HEK293 (cell line): ENCODE data around the gene MAML2.

Experiments
- CTCF ChIA-PET: fragments of 350-600 bp; formaldehyde crosslinking; extraction: SDS; loops from one replicate; lab custom pipeline; 2021; ENCODE audit warnings: antibody characterized with exemption; lab: Yijun Ruan, JAX
- POLR2A ChIA-PET: fragments of 300-600 bp; formaldehyde crosslinking; extraction: SDS; loops from one replicate; lab custom pipeline; 2020; ENCODE audit warnings: antibody characterized with exemption, inconsistent platforms; lab: Yijun Ruan, JAX
- H3K27ac ChIP-seq: fragments of 200-500 bp; sonication (Bioruptor generic); 2 replicates; pipeline ENCODE4 v1.5.1; 2014; ENCODE audit warnings: low read depth, low read length, control low read depth, inconsistent platforms; ENCODE audit errors: extremely low read depth
- H3K36me3 ChIP-seq, 2 experiments: fragments of 200-500 bp in 1 of 2; sonication (Bioruptor generic) in 1 of 2; 1 replicate in 1 of 2; 2 replicates in 1 of 2; pipeline ENCODE4 v1.5.1; 2014 to 2017; ENCODE audit warnings: inconsistent platforms in 2 of 2, low read length in 2 of 2; ENCODE audit not compliant: control insufficient read depth in 2 of 2, insufficient read depth in 1 of 2
- H3K4me1 ChIP-seq: fragments of 200-500 bp; sonication (Bioruptor generic); 2 replicates; pipeline ENCODE4 v1.5.1; 2014; ENCODE audit warnings: mild to moderate bottlenecking, low read length, inconsistent platforms; ENCODE audit not compliant: control insufficient read depth, insufficient read depth
- H3K4me3 ChIP-seq: 2 replicates; pipeline ENCODE4 v1.5.1; 2011; ENCODE audit warnings: low read depth, mild to moderate bottlenecking, control low read depth, low read length, moderate library complexity
- H3K9me3 ChIP-seq: fragments of 200-500 bp; sonication (Bioruptor generic); 2 replicates; pipeline ENCODE4 v1.5.1; 2014; ENCODE audit warnings: low read depth, low read length, inconsistent platforms; ENCODE audit not compliant: control insufficient read depth, insufficient read depth
- CTCF ChIP-seq: fragments of 450-650 bp; formaldehyde crosslinking; IDR thresholded peaks from 2 replicates; pipeline ENCODE4 v1.5.1; 2016; ENCODE audit warnings: missing biosample characterization, missing genetic modification characterization
- ELK4 ChIP-seq: IDR thresholded peaks from 2 replicates; pipeline ENCODE4 v1.6.1; 2011; ENCODE audit warnings: mild to moderate bottlenecking, low read depth, low read length, borderline replicate concordance
- GLI4 ChIP-seq: fragments of 450-650 bp; formaldehyde crosslinking; IDR thresholded peaks from 2 replicates; pipeline ENCODE4 v1.5.1; 2016; ENCODE audit warnings: missing biosample characterization, missing genetic modification characterization
- GLIS1 ChIP-seq: fragments of 450-650 bp; formaldehyde crosslinking; IDR thresholded peaks from 2 replicates; pipeline ENCODE4 v1.5.1; 2016; ENCODE audit warnings: missing biosample characterization, missing genetic modification characterization
- HIC1 ChIP-seq: fragments of 450-650 bp; formaldehyde crosslinking; IDR thresholded peaks from 2 replicates; pipeline ENCODE4 v1.5.1; 2016; ENCODE audit warnings: missing biosample characterization, missing genetic modification characterization
- HOXD13 ChIP-seq: sonication (generic); formaldehyde crosslinking; IDR thresholded peaks from 2 replicates; pipeline ENCODE4 v1.8.0; 2022; ENCODE audit warnings: missing genetic modification reagents, borderline replicate concordance
- KLF1 ChIP-seq: fragments of 450-650 bp; formaldehyde crosslinking; IDR thresholded peaks from 2 replicates; pipeline ENCODE4 v1.5.1; 2016; ENCODE audit warnings: missing biosample characterization, missing genetic modification characterization
- MYNN ChIP-seq: fragments of 450-650 bp; formaldehyde crosslinking; IDR thresholded peaks from 2 replicates; pipeline ENCODE4 v1.5.1; 2016; ENCODE audit warnings: missing biosample characterization, missing genetic modification characterization, borderline replicate concordance
- OSR2 ChIP-seq: fragments of 450-650 bp; formaldehyde crosslinking; IDR thresholded peaks from 2 replicates; pipeline ENCODE4 v1.5.1; 2016; ENCODE audit warnings: missing biosample characterization, missing genetic modification characterization
- PATZ1 ChIP-seq: fragments of 450-650 bp; formaldehyde crosslinking; IDR thresholded peaks from 2 replicates; pipeline ENCODE4 v1.5.1; 2016; ENCODE audit warnings: missing biosample characterization, missing genetic modification characterization
- PRDM1 ChIP-seq: fragments of 450-650 bp; formaldehyde crosslinking; IDR thresholded peaks from 2 replicates; pipeline ENCODE4; 2016; ENCODE audit warnings: missing biosample characterization, missing genetic modification characterization
- SP2 ChIP-seq: fragments of 450-650 bp; formaldehyde crosslinking; IDR thresholded peaks from 2 replicates; pipeline ENCODE4 v1.5.1; 2016; ENCODE audit warnings: missing biosample characterization, missing genetic modification characterization
- ZBTB17 ChIP-seq: fragments of 450-650 bp; formaldehyde crosslinking; IDR thresholded peaks from 2 replicates; pipeline ENCODE4 v1.5.1; 2016; ENCODE audit warnings: missing biosample characterization, missing genetic modification characterization
- ZNF155 ChIP-seq: fragments of 450-650 bp; formaldehyde crosslinking; IDR thresholded peaks from 2 replicates; pipeline ENCODE4 v1.5.1; 2016; ENCODE audit warnings: missing biosample characterization, missing genetic modification characterization
- ZNF202 ChIP-seq: fragments of 450-650 bp; formaldehyde crosslinking; IDR thresholded peaks from 2 replicates; pipeline ENCODE4 v1.5.1; 2016; ENCODE audit warnings: missing biosample characterization, missing genetic modification characterization, borderline replicate concordance
- ZNF335 ChIP-seq: fragments of 450-650 bp; formaldehyde crosslinking; conservative IDR thresholded peaks from 2 replicates; pipeline ENCODE4 v1.5.1; 2016; ENCODE audit warnings: missing biosample characterization, missing genetic modification characterization
- ZNF362 ChIP-seq: fragments of 450-650 bp; formaldehyde crosslinking; IDR thresholded peaks from 2 replicates; pipeline ENCODE4 v1.5.1; 2016; ENCODE audit warnings: missing biosample characterization, missing genetic modification characterization
- ZNF501 ChIP-seq: fragments of 450-650 bp; formaldehyde crosslinking; IDR thresholded peaks from 2 replicates; pipeline ENCODE4 v1.5.1; 2016; ENCODE audit warnings: missing biosample characterization, missing genetic modification characterization
- ZNF514 ChIP-seq: fragments of 450-650 bp; formaldehyde crosslinking; IDR thresholded peaks from 2 replicates; pipeline ENCODE4 v1.5.1; 2016; ENCODE audit warnings: missing biosample characterization, missing genetic modification characterization

The MAML2 gene

GRCh38 chr11:96342014-96342960, 708 bp downstream of the MAML2 start:
- Histone ChIP-seq H3K36me3 (no peaks in the 10 kb centered on the region), H3K4me3 (peak overlapping the region; percentile 73), H3K27ac (peak overlapping the region; percentile 60; the same call in 1 of the 2 replicates), H3K4me1 (peaks cover 2% of the 10 kb centered on the region; the same call in 1 of the 2 replicates), H3K9me3 (no peaks in the 10 kb centered on the region)
- ChIA-PET POLR2A (interaction anchor here (0.5 to 1.7 kb wide), 11 partner anchors 8 to 506 kb away, joined by 3 to 23 read pairs (median 4); partner anchors contain the start of genes CCDC82, JRKL and MTMR2), CTCF (interaction anchor here (0.6 to 2.7 kb wide), 69 partner anchors 10 to 1356 kb away, joined by 3 to 46 read pairs (median 4); no protein-coding TSS in a partner anchor)
- TF ChIP-seq ZNF362, result 0 out of 2 replicates have a peak, but pooled peaks have one; percentile 20
- TF ChIP-seq GLIS1 (tag by site-specific recombination), result no peak
- TF ChIP-seq OSR2 (tag by site-specific recombination), result no peak
- TF ChIP-seq ZBTB17 (tag by site-specific recombination), result no peak
- TF ChIP-seq ZNF335 (tag by site-specific recombination), result 0 out of 2 replicates have a peak, but pooled peaks have one; percentile 15
- no peak for TF ChIP-seq SP2 (tag by site-specific recombination)
- TF ChIP-seq HIC1 (tag by site-specific recombination), result no peak
- TF ChIP-seq PRDM1 (tag by site-specific recombination), result peak; percentile 62

GRCh38 chr11:96341211-96342013, 1.6 kb downstream of the MAML2 start:
- H3K4me1 ChIP-seq, result peaks cover 6% of the 10 kb centered on the region
- H3K9me3 ChIP-seq, result no peaks in the 10 kb centered on the region
- no peaks in the 10 kb centered on the region for H3K36me3 ChIP-seq
- ChIA-PET POLR2A (no interaction called here), CTCF (interaction anchor here (0.6 to 2.7 kb wide), 15 partner anchors 9 to 1233 kb away, joined by 3 to 46 read pairs (median 5); no protein-coding TSS in a partner anchor)
- H3K4me3 ChIP-seq, result peak overlapping the region; percentile 73
- no peak for TF ChIP-seq ZNF202 (tag by site-specific recombination)
- TF ChIP-seq MYNN (tag by site-specific recombination), result no peak
- TF ChIP-seq GLI4 (tag by site-specific recombination), result no peak
- no peak for TF ChIP-seq ZNF155
- no peak for TF ChIP-seq HOXD13 (CRISPR knock-in tag)
- 0 out of 2 replicates have a peak, but pooled peaks have one; percentile 32 for TF ChIP-seq CTCF (tag by site-specific recombination)
- no peak for TF ChIP-seq ZBTB17 (tag by site-specific recombination)
- TF ChIP-seq ZNF501 (tag by site-specific recombination), result no peak
- TF ChIP-seq ZNF514 (tag by site-specific recombination), result no peak
- TF ChIP-seq PATZ1 (tag by site-specific recombination), result peak; percentile 35
- TF ChIP-seq KLF1 (tag by site-specific recombination), result no peak
- TF ChIP-seq ELK4, result no peak
- TF ChIP-seq GLIS1 (tag by site-specific recombination), result peak; percentile 45; the same call in 1 of the 2 replicates
- peak; percentile 45; the same call in 1 of the 2 replicates for TF ChIP-seq OSR2 (tag by site-specific recombination)
- H3K27ac ChIP-seq, result no peak overlapping the region; the same call in 1 of the 2 replicates
